ENCODE results near the gene GPER1. TPM values are rescaled to one million over a fixed set of nuclear protein-coding genes. Genes with fewer than 3 reads are reported as not detected.

GPER1 gene
- total RNA-seq, 1 experiment from 2014 or later, result 1.2 TPM

- H4K20me1 ChIP-seq (ENCODE audit: insufficient read depth), result peaks cover 3% of the 10 kb centered on the region; the same call in 1 of the 2 replicates
- intact Hi-C loops (cut with micrococcal nuclease), result no loop called here
- CTCF ChIA-PET, result no interaction called here
- no peak overlapping the region for H3K4me3 ChIP-seq (replicated peaks in 1 of 2; ENCODE audit: low read depth in 1 of 2, low read length in 2 of 2)
- no peaks in the 10 kb centered on the region for H3K27me3 ChIP-seq (ENCODE audit: insufficient read depth, low read length)
- H3K36me3 ChIP-seq (ENCODE audit: control insufficient read depth in 1 of 2, insufficient read depth in 2 of 2, low read length in 2 of 2), result peaks cover 0 to 6% of the 10 kb centered on the region in 2 experiments; a peak in 3 of 4 replicates
- H3K4me1 ChIP-seq (ENCODE audit: control insufficient read depth in 1 of 2, insufficient read depth in 2 of 2, low read length in 2 of 2), result no peaks in the 10 kb centered on the region
- TF ChIP-seq POLR2AphosphoS5 (IDR thresholded peaks at IDR 0.05; ENCODE audit: low read depth, low read length), result no peak
- TF ChIP-seq EZH2phosphoT487 (IDR thresholded peaks at IDR 0.05; ENCODE audit: borderline replicate concordance), result no peak
- TF ChIP-seq FOSL1 (IDR thresholded peaks at IDR 0.05; ENCODE audit: low read depth), result no peak
- no peak for TF ChIP-seq ELF1 (IDR thresholded peaks at IDR 0.05; ENCODE audit: borderline replicate concordance, low read depth)
- TF ChIP-seq EGR1 (IDR thresholded peaks at IDR 0.05; ENCODE audit: low read depth), result no peak
- no peak for TF ChIP-seq ZFX (IDR thresholded peaks at IDR 0.05)
- no peak for TF ChIP-seq CTCF (IDR thresholded peaks at IDR 0.05 in 2 of 3, conservative IDR thresholded peaks at IDR 0.05 in 1 of 3; ENCODE audit: borderline replicate concordance in 1 of 3, insufficient read depth in 1 of 3, low read depth in 2 of 3, low read length in 2 of 3)
- TF ChIP-seq EZH2 (IDR thresholded peaks at IDR 0.05), result no peak
- TF ChIP-seq RAD21 (IDR thresholded peaks at IDR 0.05; ENCODE audit: low read depth), result no peak
- no peak for TF ChIP-seq ZBTB33 (IDR thresholded peaks at IDR 0.05; ENCODE audit: extremely low read depth, insufficient replicate concordance, low read length)
- TF ChIP-seq TCF7L2 (IDR thresholded peaks at IDR 0.05; ENCODE audit: borderline replicate concordance, extremely low read depth, insufficient read depth, insufficient read length), result no peak
- no peak for TF ChIP-seq YY1 (IDR thresholded peaks at IDR 0.05; ENCODE audit: extremely low read depth, insufficient replicate concordance, low read depth, low read length)
- TF ChIP-seq SRF (IDR thresholded peaks at IDR 0.05; ENCODE audit: low read depth), result no peak
- no peak for TF ChIP-seq ZNF274 (IDR thresholded peaks at IDR 0.05; ENCODE audit: low read depth, low read length)
- TF ChIP-seq CEBPB (IDR thresholded peaks at IDR 0.05; ENCODE audit: low read depth), result no peak
- no peak for TF ChIP-seq CBX3 (IDR thresholded peaks at IDR 0.05; ENCODE audit: low read depth)
- no peak for TF ChIP-seq SIN3A (IDR thresholded peaks at IDR 0.05; ENCODE audit: low read depth)
- BruUV-seq (replicated peaks), result no TSS peak
- no peaks in the 10 kb centered on the region for H3K9me3 ChIP-seq (ENCODE audit: control insufficient read depth in 1 of 2, insufficient read depth in 1 of 2, low read depth in 1 of 2, low read length in 2 of 2)
- no peak overlapping the region for H3K4me2 ChIP-seq (ENCODE audit: low read length)
- H3K27ac ChIP-seq (ENCODE audit: low read depth, low read length), result no peak overlapping the region
- H3K9ac ChIP-seq (ENCODE audit: low read length), result no peak overlapping the region
- POLR2A ChIA-PET, result no interaction called here
- RAD21 ChIA-PET (ENCODE audit: low non-redundant PET in 1 of 2, low total read pairs in 2 of 2, uncharacterized antibody in 2 of 2, unreplicated experiment in 2 of 2), result no interaction called here
- H3K79me2 ChIP-seq (ENCODE audit: insufficient read depth, low read length), result peaks cover 65% of the 10 kb centered on the region
- no peak for ATAC-seq
- no peaks in the 10 kb centered on the region for H3K9me2 ChIP-seq (ENCODE audit: insufficient read depth)
- H2AFZ ChIP-seq (ENCODE audit: low read depth, low read length, poor library complexity, severe bottlenecking), result no peak overlapping the region
- DNase-seq (ENCODE audit: low read depth, low spot score), result no peak
Observed at GRCh38 chr7:1121886-1122831, 34.2 kb downstream of the GPER1 start.
